Fibroblast of the aortic adventitia (primary cell): ENCODE measurements around the gene NACC2. TPM values are rescaled to one million over a fixed set of nuclear protein-coding genes. Genes with fewer than 3 reads are reported as not detected.

Experiments used
- DNase-seq: peaks from one replicate; pipeline ENCODE4 v3.0.0-alpha.2; 2010; ENCODE audit warnings: low read depth
- H3K4me3 ChIP-seq: 2 replicates; pipeline ENCODE4 v1.5.1; 2011; ENCODE audit warnings: low read depth, mild to moderate bottlenecking, control low read depth, low read length, moderate library complexity
- CTCF ChIP-seq: IDR thresholded peaks from 2 replicates; pipeline ENCODE4 v1.5.1; 2011; ENCODE audit warnings: mild to moderate bottlenecking, low read length, control low read depth, inconsistent platforms; ENCODE audit not compliant: insufficient read depth
- total RNA-seq: library from RNA; depleted of rRNA; stranded (reverse); fragments of >200 nt; gene quantifications from 2 replicates; pipeline ENCODE4 v1.2.3, GENCODE V29; 2012; ENCODE audit warnings: low replicate concordance

NACC2 gene
- total RNA-seq, 1 donor = 17.4 TPM

- DNase-seq = no peak
- no peak for TF ChIP-seq CTCF
- H3K4me3 ChIP-seq = no peak overlapping the region
Measured at GRCh38 chr9:136115641-136116359, 20.7 kb upstream of the NACC2 start.

GRCh38 chr9:136115206-136115605, 20.1 kb upstream of the NACC2 start:
- TF ChIP-seq CTCF = no peak
- H3K4me3 ChIP-seq = no peak overlapping the region
- no peak for DNase-seq

GRCh38 chr9:136114610-136115009, 19.5 kb upstream of the NACC2 start:
- H3K4me3 ChIP-seq = no peak overlapping the region
- no peak for DNase-seq
- no peak for TF ChIP-seq CTCF

- TF ChIP-seq CTCF = no peak
- DNase-seq = no peak
- no peak overlapping the region for H3K4me3 ChIP-seq
Measured at GRCh38 chr9:136112541-136112940, 17.5 kb upstream of the NACC2 start.

GRCh38 chr9:136111910-136112309, 16.8 kb upstream of the NACC2 start:
- DNase-seq = no peak
- no peak for TF ChIP-seq CTCF

GRCh38 chr9:136111190-136111589, 16.1 kb upstream of the NACC2 start:
- H3K4me3 ChIP-seq = no peak overlapping the region
- TF ChIP-seq CTCF = no peak
- DNase-seq = no peak

More at GRCh38 chr9:136111910-136112309, 16.8 kb upstream of the NACC2 start:
- no peak overlapping the region for H3K4me3 ChIP-seq
